Kidney epithelial cell (primary cell): ENCODE results near the gene LIPC. TPM values are rescaled to one million over a fixed set of nuclear protein-coding genes. Genes with fewer than 3 reads are reported as not detected.

Experiments
- DNase-seq: peaks from one replicate; pipeline ENCODE4 v3.0.0-alpha.2; 2010; ENCODE audit warnings: low read depth
- H3K27me3 ChIP-seq: 2 replicates; pipeline ENCODE4 v1.6.0; 2011; ENCODE audit warnings: low read length; ENCODE audit not compliant: control insufficient read depth, insufficient read depth
- H3K36me3 ChIP-seq: 2 replicates; pipeline ENCODE4 v1.5.1; 2011; ENCODE audit warnings: low read length; ENCODE audit not compliant: control insufficient read depth, insufficient read depth
- H3K4me3 ChIP-seq: 2 replicates; pipeline ENCODE4 v1.5.1; 2011; ENCODE audit warnings: low read depth, mild to moderate bottlenecking, control low read depth, low read length
- total RNA-seq: library from RNA; depleted of rRNA; stranded (reverse); fragments of >200 nt; gene quantifications from 2 replicates; pipeline ENCODE4 v1.2.3, GENCODE V29; 2015
- TF ChIP-seq, protein P1 (sequence below): IDR thresholded peaks from 2 replicates; pipeline ENCODE4 v1.5.1; 2011; ENCODE audit warnings: mild to moderate bottlenecking, moderate library complexity, low read length, control low read depth, inconsistent platforms; ENCODE audit not compliant: insufficient read depth, poor library complexity, severe bottlenecking

Gene LIPC
- total RNA-seq, 1 donor from 2014 or later: 1.3 TPM

DNA sequence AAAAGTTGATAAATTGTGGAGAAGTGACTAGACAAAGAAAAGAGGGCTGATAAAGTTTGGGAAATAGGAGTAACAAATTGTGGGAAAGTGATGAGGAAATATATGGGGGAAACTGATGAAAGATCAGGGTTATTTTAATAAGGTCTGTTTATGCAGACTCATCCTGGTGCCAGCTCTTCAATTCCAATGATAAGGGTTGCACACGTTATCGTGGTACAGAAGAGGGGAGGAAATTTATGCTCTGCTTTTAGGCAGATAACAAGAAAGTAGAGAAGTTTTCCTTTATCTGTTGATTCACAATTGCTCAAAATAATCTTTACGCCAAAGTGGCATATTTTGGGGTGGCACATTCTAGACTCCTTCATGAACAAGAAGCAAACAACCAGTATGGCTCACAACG, 32.1 kb upstream of the LIPC start:
- Histone ChIP-seq H3K36me3 (no peaks in the 10 kb centered on the region), H3K4me3 (no peak overlapping the region), H3K27me3 (no peaks in the 10 kb centered on the region)
- DNase-seq: no peak
- TF ChIP-seq, protein P1, sequence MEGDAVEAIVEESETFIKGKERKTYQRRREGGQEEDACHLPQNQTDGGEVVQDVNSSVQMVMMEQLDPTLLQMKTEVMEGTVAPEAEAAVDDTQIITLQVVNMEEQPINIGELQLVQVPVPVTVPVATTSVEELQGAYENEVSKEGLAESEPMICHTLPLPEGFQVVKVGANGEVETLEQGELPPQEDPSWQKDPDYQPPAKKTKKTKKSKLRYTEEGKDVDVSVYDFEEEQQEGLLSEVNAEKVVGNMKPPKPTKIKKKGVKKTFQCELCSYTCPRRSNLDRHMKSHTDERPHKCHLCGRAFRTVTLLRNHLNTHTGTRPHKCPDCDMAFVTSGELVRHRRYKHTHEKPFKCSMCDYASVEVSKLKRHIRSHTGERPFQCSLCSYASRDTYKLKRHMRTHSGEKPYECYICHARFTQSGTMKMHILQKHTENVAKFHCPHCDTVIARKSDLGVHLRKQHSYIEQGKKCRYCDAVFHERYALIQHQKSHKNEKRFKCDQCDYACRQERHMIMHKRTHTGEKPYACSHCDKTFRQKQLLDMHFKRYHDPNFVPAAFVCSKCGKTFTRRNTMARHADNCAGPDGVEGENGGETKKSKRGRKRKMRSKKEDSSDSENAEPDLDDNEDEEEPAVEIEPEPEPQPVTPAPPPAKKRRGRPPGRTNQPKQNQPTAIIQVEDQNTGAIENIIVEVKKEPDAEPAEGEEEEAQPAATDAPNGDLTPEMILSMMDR: no peak

DNA sequence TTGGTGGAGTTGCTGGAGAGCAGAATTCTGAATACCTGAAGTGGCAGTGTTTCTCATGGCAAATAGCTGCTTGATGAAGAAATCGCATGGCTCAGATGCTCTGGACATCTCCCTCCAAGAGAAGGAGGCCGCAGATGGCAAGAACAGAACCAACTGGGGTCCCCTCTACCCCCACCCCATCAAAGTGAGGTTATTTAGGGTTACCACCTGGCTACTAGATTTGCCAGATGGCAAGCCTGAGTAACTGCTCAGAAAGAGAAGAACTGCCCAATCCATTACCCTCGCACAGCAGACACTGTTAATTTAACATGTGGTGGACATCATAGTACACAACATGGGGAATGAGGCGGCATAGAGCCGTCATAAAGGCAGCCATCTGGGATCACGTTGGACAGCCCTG, 30.5 kb upstream of the LIPC start:
- Histone ChIP-seq H3K27me3 (no peaks in the 10 kb centered on the region), H3K36me3 (no peaks in the 10 kb centered on the region), H3K4me3 (no peak overlapping the region)
- no peak for DNase-seq
- TF ChIP-seq, protein P1: no peak

DNA sequence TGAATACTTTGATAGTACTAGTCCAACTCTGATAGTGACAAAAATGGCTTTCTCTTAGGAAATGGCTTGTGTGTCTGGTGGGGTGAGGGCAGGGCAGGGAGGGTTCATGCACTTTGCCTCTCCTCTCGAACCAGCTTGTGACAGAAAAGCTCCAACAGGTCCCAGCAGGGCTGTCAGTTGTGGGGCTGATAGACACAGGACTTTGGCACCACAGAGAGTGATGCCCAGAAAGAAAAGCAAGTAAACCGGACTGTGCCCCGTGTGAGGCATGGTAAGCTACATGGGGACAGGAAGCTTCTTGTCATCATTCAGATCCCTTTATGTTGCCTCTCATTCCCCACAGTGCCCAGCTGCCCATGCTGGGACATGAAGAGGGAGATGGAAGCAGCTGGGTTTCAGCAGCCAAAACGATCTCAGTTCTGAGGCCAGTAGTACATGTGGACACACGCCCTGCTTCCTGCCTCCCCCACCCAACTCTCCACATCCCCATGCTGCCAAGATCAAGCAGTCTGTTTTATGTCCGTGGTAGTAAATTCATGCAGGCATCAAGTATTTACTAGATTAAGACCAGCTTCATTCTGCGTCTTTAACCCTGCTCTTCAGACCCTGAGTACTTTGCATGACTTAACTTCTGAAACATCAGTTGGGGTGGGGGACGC, 29.7 kb upstream of the LIPC start:
- H3K4me3 ChIP-seq: no peak overlapping the region
- no peaks in the 10 kb centered on the region for H3K27me3 ChIP-seq
- TF ChIP-seq, protein P1: no peak
- H3K36me3 ChIP-seq: no peaks in the 10 kb centered on the region
- DNase-seq: no peak

DNA sequence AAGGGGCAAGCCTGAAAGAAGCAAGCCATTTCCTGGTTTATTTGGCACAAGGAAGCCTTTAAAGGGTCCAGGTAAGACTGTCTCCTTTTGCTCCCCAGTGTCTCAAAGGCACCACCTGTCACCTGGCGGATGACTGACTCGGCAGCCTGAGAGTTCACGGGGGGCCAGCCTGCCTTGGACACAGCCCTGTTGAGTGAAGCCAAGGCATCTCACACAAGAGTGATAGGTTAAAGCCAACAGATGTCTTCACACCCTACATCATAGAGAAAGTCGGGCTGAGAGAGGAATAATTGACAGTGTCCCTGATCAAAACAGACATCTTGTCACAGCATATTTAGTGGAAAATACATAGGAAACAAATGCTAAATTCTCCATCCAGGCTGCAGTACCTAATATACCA, 28.2 kb upstream of the LIPC start:
- no peak for DNase-seq

DNA sequence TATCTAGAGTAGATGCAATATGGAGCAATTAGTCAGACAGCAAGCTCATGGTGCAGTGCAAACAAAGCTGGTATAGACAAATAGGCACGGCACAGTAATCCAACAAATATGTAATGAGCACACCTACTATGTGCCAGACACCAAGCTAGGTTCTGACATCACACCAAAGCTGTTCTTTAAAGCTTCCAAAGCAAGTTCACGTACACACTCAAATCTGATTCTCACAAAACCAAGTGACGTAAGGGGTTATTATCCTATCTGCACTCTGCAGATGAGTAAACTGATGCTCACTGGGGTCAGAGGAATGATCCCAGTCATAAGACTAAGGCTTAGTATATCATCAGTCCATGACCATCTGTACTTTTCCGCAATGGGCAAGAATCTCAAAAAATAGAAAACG, 27.8 kb upstream of the LIPC start:
- no peak for DNase-seq
- no peak overlapping the region for H3K4me3 ChIP-seq
- H3K36me3 ChIP-seq: no peaks in the 10 kb centered on the region
- no peaks in the 10 kb centered on the region for H3K27me3 ChIP-seq
- TF ChIP-seq, protein P1: no peak

More for the DNA sequence above, 28.2 kb upstream of the LIPC start:
- H3K27me3 ChIP-seq: no peaks in the 10 kb centered on the region
- TF ChIP-seq, protein P1: no peak
- no peak overlapping the region for H3K4me3 ChIP-seq
- H3K36me3 ChIP-seq: no peaks in the 10 kb centered on the region

DNA sequence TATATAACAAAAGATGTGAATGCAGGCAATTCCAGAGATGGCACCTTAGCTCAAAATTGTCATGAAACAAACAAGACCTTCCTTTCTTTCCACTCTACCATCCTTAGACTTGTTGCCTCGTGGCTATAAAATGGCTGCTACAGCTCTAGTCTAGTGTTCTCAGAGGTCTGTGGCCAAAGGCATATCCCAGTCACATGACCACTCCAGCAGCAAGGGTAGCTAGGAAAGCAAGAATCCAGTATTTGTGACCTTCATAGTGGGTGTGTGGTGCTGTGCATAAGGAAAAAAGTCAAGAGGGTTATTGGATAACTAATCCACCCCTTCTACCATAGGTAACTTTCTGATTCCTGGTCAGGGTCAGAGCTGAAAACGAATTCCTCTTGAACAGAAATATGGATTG, 27.1 kb upstream of the LIPC start:
- Histone ChIP-seq H3K36me3 (no peaks in the 10 kb centered on the region), H3K27me3 (no peaks in the 10 kb centered on the region), H3K4me3 (no peak overlapping the region)
- DNase-seq: no peak
- TF ChIP-seq, protein P1: no peak
